ENCODE results near the gene FAM43B.

FAM43B gene

DNA sequence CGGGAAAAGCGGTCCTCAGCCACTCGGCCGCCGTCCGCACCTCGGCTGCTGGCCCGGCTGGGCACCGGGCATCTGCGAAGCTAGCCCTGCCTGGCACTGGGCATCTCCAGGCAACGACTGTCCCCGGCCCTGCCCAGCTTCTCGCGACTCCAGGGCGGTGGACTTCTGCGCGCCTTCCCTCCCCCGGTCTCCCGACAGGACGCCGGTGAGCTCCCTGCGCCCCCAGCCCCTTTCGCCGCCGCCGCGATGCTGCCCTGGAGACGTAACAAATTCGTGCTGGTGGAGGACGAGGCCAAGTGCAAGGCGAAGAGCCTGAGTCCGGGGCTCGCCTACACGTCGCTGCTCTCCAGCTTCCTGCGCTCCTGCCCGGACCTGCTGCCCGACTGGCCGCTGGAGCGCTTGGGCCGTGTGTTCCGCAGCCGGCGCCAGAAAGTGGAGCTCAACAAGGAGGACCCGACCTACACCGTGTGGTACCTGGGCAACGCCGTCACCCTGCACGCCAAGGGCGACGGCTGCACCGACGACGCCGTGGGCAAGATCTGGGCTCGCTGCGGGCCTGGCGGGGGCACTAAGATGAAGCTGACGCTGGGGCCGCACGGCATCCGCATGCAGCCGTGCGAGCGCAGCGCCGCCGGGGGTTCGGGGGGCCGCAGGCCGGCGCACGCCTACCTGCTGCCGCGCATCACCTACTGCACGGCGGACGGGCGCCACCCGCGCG lies 514 bp downstream of the FAM43B start:
- DNase-seq: no peak

DNA sequence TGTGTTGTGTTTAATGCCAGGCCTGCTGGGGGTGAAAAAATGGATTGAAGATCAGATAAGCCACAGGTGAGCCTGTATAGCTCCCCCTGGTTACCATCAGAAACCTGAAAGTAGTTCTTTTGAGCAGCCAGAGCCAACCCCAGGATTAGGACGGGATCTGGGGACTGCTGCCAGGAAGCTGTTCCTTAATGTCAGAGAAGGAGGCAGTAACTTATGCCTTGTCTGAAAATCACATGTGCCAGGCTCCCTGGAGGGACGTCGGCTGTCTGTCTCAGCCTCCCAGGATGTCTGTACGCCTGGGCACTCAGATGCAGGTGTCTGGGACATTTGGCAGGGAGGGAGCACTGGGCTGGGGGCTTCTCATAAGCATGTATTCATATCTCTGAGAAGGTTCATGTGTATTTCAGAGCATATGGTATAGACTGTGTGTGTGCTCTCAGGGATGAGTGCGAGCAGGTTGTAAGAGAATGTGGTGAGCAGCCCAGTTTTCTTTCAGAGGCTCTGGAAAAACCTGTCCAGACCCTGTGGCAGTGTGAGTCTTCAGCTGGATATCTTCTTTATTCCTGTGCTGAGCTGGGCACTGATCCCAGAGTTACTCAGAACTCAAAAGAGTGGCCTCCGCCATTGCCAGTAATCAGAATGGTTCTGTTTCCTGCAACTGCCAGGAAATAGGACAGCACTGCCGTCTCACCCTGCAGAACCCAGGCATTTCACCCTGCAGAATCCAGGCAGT lies 2.8 kb downstream of the FAM43B start:
- no peak for DNase-seq

DNA sequence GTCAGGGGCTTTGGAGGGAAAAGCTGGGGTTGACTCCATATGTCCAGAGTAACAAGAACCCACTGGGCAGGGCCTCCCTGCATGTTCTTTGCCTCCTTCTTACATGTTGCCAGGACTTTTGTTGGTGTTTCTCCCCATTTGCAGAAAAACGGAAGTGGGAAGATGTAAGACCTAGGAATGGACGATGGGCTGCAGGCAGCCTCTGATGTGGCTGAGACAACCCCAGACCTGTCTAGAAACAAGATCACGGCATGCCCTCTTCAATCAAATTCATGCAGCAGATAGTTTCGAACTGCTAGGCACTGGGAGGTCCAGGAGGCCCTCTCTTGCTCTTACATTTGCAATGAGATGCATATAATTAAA lies 3.4 kb downstream of the FAM43B start:
- no peak for DNase-seq

DNA sequence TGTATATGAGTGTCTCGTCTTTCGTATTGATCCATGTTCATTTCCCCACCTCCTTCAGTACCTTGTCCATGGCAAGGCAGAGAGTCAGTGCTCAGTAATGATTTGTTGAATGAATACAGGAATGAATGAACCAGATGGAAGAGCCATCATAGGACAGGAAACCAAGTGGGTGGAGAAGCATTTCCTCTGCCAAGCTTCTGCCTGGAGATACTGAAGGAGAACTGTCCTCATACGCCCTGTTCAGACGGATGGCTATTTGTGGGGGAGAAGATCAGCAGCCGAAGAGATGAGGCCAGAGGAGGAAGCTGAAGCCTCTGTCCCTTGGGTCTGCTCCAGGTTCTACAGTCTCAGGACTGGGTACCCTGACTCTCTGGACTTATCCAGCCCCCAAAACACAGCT lies 5.8 kb downstream of the FAM43B start:
- no peak for DNase-seq

DNA sequence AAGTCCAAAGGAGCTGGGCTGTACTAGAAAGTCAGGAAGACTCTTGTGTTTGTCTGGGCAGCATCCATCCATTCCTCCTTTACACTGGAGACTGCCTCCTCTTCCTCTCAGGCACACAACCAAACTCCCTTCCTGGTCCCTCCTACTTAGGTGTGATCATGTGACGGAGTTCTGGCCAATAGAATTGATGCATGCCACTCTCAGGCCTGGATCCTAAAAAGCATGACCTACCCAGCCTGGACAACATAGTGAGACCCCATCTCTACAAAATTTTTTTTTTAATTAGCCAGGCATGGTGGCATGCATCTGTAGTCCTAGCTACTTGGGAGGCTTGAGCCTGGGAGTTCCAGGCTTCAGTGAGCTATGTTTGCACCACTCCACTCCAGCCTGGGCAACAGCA lies 8.6 kb downstream of the FAM43B start:
- DNase-seq: no peak

DNA sequence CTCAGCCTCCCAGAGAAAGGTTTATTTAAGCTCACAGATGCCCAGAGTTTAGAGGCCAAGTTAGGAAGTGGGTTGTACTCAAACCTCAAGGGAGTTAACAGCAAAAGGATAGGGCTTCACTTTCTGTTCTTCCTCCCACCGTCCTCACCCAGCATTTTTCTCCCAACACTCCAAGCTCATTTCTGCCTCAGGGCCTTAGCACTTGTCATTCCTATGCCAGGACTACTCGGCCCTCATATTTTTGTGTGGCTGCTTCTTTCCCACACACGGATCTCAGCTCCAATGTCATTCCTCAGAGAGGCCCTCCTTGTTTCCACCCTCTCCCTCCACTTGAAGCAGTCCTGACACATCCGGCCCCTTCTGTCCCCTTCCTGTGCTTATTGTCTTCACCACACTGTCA lies 12.9 kb downstream of the FAM43B start:
- DNase-seq: no peak

DNA sequence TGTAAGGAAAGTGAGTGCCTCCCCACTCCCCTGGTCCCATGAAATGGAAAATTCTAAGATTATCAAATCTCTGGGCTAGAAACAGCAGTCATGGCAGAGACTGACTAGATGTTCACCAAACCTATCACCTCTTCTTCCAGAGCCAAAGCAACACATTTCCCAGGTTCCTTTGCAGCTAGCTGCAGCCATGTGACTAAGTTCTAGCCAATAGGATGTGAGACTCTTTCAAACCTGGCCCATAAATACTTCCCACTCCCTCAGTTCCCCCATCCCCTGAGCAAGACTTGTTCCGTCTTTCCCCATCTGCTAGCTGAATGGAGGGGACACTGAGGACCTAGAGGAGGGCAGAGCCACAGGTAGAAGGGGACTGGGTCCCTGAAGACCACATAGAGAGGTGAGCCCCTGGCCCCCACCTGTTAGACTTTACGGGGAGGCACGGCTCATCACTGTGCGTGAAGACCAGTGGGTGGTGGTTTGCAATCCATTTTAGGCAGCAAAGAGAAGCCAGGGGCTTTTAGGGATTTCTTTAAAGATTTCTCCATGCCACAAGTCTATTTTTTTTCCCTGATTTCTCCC lies 17.2 kb downstream of the FAM43B start:
- no peak for DNase-seq

DNA sequence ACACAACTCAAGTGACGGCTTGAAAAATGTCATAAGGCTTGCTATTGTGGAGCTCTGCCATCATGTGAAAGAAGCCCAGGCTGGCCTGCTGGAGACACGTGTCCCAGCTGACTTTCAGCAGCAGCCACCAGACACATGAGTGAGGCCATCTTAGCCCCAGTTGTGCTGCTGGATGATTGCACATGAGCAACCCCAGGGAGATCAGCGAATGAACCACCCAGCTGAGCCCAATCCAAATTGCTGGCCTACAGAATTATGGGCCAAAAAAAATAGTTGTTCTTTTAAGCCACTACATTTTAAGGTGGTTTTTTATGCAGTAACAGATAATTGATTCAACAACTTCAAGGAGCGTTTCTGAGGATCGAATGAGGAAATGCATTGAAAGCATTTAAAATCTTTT lies 19.1 kb downstream of the FAM43B start:
- DNase-seq: no peak

DNA sequence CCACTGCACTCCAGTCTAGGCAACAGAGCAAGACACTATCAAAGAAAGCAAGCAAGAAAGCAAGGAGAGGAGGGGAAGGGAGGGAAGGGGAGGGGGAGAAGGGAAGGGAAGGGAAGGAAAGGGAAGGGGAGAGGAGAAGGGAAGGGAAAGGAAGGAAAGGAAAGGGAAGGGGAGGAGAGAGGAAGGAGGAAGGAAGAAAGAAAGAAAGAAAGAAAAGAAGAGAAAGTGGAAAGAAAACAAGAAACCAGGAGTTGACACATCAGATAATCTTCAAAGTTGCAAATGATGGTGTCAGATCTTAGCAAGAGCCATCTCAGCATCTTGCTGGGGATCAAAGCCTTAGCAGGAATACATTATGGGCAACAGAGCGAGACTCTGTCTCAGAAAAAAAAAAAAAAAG lies 21.6 kb downstream of the FAM43B start:
- no peak for DNase-seq

DNA sequence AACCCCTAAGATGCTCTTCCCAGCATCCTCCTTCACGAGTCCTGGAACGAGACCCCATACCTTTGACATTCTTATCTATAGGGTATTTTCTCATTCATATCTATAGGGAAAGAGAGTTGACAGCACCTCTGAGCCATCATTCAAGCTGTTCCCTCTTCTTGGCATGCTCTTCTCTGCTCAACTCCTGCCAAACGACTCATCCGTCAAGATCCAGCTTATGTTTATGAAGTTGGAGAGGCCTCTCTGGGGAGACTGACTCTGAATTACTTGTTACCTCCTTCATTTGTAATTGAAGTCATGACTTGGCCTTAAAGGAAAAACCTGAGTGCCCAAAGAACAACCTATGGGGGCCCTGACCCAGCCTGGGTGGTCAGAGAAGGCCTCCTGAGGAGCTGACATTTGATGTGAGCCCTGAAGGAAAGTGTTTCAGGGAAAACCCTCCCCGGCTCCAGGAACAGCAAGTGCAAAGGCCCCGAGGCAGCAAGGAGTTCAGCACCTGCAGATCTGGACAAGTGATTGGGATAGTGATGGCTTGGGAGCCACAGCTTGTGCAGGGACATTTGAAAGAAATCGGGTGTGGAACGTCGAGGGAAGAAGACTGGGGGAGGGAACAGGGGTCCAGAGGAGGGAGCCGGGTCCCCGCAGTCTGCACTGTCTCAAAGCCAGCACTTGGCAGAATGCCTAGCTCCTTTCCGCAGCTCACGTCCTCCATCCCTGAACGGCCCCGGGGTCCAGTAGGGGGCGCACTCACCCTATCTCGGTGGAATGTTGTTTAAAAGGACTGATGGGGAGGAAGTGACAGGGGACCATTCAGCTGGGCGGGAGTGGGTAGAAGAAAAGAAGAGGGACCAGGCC lies 22.5 kb downstream of the FAM43B start:
- DNase-seq: no peak

DNA sequence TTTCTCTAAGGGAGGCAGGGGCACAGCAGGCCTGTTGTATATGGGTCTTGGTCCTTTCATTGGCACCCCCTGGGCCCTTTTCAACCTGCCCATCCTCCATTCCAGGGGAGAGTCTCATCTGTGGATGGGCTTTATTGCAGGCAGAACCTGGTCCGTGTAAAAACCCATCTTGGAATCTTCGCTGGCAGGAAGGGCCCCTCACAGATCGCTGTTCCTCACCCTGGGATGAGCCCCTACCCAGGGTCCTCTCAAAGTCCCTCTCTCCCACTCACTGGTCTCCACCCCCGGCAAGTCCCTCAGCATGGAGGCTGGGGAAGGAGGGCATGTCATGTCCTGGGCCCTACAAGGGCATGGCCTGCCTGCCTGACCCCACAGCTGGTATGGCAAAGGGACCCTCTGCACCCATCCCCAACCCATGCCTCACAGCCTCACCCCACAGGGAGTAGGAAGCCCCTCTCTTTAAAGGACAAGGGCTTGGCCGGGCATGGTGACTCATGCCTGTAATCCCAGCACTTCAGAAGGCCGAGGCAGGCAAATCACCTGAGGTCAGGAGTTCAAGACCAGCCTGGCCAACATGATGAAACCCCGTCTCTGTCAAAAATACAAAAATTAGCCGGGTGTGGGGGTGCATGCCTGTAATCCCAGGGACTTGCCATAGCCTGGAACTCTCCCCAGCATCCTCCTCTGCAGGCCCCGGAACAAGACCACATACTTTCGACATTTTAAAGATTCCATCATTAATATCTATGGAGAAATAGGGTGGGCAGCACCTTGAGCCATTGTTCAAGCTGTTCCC lies 23.4 kb downstream of the FAM43B start:
- no peak for DNase-seq

DNA sequence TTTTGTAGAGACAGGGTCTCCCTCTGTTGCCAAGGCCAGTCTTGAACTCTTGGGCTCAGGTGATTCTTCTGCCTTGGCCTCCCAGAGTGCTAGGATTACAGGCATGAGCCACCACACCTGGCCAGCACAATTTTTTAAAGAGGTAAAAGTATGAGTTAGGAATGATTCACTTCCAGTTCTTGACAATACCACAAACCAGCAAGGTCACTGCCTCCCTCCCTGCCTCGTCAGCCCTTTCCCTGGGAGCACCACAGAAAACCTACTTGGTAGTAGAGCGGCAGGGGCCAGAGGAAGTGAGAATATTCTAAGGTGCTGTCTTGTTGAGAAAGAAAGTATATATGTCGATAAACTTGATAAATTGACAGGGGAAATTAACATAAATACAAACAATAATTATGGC lies 25.7 kb downstream of the FAM43B start:
- no peak for DNase-seq

DNA sequence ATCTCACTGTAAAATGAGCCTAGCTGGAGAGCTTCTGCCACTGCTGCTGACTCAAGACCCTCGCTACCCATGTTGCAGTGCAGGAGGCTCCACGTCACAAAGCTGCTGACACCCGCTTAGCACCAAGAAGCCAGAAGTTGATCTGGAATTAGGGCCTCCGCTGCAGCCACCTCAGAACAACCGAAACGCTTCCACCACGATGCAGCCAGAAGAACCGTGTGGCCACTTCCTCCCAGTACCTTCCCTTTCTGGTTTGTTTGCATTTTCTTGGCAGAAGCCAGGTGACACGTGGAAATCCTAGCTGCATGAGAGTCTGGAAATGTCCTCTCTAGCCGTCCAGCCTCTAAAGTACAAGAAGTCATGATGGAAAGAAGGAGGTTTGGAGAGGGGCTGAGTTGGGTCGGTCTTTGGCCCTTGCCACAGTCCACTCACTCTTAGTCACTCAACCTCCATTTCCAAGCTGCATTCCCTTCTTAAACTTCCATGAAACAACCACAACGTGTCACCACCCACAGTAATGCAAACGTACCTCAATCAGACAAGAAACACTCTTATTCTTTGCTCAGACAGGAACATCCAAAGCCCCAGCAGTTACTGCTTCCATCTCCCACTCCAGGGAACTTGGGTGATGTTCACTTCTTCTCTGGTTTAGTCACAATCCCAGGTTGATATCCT lies 26.5 kb downstream of the FAM43B start:
- no peak for DNase-seq

DNA sequence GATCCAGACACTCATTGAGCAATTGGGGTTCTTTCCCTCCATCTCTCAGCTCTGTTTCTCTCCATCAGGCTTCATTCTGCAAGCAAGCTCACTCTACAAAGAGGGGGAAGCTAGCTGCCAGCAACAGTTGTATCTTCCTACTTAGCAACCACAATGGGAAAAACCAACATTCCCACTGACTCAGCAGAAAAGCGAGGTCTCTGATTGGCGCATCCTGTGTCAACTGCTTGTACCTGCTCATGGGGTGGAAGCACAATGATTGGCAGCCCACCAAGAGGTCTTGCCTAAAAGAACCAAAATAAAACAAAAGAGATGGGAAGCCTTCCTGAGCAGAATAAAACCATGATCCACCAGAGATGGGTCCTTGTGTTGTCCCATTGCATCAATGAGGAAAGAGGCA lies 32.5 kb downstream of the FAM43B start:
- no peak for DNase-seq

DNA sequence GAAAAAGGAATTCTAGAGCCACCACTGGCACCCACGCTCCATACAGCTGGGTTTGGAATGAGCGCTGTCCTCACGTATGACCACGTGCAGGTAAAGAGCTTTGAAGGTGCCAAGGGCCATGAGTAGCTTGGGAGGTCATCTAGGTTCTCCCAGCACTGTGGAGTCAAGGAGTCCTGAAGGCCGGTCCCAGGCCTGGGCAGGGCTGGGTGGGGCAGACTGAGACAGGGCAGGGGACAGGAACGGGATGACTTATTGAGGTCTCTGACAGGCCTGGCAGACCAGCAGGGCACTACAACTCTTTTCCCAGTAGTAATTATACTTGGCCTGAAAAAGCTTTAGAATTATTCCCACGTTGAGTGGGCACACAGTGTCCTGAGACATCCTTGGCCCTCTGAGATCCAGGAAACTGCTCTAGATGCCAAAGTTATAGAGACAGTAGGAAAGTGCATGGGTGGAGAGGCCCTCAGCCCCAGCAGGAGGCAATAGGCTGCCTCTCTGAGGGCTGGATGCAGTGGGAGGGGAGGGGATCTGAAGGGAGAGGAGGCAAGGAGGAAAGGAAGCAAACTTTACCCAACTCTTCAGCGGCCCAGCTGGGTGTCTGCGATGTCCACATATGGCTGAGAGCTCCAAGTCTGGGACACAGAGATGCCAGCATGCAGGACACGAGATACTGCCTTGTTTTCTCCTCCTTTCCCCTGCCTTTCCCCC lies 34.7 kb downstream of the FAM43B start:
- DNase-seq: no peak

DNA sequence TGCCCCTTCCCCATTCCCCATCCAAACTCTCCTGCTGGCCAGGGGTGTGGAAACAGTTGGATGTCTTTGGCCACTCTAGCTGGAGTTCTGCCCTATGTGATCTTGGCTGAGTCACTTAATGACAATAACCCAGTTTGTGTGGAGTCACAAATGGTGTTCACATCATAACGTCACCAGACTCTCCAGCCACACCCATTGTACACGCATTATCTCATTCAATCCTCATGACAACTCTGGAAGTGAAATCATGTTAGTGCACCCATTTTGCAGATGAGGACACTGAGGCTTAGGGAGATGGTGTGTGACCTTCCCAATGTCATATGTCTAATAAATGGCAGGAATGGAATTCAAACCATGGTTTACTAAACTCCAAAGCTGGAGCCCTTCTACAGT lies 35.3 kb downstream of the FAM43B start:
- DNase-seq: no peak

DNA sequence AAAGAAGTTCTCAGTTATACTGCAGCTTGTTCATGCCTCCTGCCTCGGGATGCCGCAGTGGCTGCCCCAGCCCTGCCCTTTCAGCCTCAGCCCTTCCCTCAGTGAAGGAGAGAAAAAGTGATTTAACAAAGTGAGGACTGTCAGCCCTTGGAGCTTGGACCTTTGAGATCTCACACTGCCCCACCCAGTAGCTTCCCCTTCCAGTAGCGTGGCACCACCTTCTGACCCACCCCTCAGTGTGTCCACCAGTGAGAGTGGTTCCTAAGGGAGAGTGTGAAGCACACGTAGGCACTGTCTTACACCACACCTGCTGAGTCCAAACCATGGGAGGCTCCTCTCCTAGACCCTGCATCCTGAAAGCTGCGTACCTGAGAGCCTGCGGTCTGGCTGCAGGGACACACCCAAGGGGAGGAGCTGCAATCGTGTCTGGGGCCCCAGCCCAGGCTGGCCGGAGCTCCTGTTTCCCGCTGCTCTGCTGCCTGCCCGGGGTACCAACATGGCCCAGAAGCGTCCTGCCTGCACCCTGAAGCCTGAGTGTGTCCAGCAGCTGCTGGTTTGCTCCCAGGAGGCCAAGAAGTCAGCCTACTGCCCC lies 36.4 kb downstream of the FAM43B start, which contains the start of gene CDA:
Gene CDA (plus strand): TSS at position 464 of the 592 bp plus-strand sequence. CDS start 33 bp downstream, at position 497.
- no peak for DNase-seq

DNA sequence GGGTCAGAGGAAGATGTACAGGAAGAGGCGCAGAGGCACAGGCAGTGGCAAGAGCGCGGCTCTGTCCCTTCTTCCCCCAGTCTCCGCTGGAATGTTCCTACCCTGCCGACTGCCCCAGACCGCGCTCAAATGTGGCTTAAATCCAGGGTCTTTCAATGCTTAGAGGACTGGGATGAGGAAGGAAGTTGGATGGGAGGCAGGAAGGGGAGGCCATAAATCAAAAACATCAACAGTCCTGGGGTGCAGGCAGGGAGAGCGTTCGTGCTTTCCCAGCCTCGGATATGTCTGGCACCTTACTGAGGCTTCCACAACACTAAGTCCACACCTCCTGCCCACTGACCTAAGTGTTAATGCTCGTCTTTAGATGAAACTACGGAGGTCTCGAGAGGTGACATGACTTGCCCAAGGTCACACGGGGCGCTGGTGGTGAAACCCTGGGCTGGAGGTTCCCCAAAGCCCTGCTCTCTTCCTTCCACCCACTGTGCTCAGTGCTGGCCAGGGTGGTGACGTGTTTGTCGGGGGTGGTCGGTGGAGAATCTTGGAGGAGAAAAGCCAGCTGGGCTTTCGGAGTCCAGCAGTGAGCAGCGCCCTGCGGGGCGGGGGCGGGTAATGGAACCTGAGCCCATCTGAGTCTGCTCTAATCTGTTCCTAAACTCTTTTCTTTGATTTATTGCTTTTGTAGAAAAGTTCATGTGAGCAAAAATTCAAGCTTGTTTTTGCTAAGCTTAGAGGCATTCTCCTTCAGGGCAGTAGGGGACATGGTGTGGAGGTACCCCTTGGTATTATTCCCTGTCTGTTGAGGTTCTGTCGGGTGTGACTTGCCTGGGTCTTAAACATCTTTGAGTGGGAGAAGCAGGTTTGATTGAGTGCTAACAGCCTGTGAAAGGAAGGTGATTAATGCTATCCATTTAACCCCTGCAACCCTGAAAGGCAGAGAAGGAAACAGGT lies 37.2 kb downstream of the FAM43B start:
- no peak for DNase-seq

DNA sequence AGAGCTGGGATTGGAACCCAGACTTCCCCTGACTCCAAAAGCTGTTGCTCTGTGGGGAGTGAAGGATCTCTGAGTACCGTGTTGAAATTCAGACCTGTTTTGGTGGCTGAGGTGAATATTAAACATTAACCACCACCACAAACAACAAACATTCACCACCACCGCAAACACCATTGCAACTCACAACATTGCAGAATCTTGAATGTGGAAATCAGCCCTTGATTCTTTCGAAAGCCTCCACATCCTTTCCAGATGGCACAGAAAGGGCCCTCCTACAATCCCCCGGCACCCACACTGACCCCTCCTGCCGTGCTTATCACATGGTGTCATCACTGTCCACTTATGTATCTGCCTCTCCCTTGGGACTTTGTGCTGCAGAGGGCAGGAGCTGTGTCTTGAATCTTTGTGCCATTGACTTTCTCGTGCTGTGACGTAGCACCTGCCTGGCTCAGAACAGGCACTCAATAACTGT lies 38.0 kb downstream of the FAM43B start:
- no peak for DNase-seq

DNA sequence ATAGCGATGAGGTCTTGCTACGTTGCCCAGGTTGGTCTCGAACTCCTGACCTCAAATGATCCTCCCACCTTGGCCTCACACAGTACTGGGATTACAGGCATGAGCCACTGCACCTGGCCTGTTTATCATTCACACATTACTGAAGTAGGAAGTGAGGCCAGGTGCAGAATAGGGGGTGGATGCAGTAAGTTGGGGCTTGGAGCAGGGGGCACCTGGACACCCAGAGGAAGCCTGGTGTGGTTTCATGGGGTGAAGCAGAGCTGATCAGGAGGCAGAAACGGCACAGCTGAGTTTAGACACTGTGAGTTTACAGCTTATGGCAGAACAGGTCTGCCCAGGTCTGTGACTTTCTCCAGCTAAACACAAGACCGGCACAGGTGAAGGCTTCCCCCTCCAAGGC lies 41.4 kb downstream of the FAM43B start:
- no peak for DNase-seq
